DMS53 treated with DMSO at 0.1 percent for 48 hours (cell line): ENCODE measurements around the gene IQUB.
"Not testable (repeated sequence)": the region's sequence is repeated elsewhere in the genome, so short reads cannot be mapped to it uniquely, and the experiment has no call there.

Experiments used
- DNase-seq: peaks from one replicate; lab custom pipeline; 2025; ENCODE audit not compliant: unreplicated experiment; lab: John Stamatoyannopoulos, UW

The IQUB gene

DNA sequence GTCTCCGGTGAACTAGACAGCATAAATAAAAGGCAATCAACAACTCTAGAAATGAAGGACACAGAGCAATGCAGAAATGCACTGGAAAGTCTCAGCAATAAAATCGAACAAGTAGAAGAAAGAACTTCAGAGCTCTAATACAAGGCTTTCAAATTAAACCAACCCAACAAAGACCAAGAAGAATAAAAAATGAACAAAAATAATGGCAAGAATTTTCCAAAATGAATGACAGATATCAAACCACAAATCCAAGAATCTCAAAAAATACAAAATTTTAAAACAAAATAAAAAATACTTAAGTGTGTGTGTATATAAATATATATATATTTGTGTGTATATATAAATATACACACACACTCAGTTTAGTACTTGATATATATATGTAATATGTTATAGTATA, 110.8 kb downstream of the IQUB start:
- DNase-seq: no peak

DNA sequence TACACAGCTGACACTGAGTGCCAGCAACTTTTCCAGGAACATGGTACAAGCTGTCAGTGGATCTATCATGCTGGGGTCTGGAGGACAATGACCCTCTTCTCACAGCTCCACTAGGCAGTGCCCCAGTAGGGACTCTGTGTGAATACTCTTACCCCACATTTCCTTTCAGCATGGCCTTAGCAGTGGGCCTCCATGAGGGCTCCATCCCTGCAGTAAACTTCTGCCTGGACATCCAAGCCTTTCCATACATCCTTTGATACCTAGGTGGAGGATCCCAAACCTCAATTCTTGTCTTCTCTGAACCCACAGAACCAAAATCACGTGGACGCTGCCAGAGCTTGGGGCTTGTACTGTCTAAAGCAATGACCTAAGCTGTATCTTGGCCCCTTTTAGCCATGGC, 116.8 kb downstream of the IQUB start:
- no peak for DNase-seq

DNA sequence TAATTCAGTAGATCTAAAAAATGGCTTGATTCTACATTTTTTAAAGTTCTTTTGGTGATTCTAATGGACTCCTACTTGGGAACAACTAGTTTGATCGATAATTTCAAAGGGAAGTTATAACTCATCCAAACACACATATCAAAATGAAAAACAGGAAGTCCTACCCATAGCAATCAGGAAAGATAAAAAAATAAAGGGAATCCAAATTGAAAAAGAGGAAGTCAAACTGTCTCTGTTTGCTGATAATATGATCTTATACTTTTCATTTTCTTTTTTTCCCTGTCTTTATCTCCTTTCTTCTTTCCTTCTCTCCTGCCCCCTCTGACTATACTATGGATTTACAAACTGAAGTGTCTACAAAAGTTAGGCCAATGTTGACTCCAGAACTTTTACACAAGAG, 118.8 kb downstream of the IQUB start:
- DNase-seq: no peak

DNA sequence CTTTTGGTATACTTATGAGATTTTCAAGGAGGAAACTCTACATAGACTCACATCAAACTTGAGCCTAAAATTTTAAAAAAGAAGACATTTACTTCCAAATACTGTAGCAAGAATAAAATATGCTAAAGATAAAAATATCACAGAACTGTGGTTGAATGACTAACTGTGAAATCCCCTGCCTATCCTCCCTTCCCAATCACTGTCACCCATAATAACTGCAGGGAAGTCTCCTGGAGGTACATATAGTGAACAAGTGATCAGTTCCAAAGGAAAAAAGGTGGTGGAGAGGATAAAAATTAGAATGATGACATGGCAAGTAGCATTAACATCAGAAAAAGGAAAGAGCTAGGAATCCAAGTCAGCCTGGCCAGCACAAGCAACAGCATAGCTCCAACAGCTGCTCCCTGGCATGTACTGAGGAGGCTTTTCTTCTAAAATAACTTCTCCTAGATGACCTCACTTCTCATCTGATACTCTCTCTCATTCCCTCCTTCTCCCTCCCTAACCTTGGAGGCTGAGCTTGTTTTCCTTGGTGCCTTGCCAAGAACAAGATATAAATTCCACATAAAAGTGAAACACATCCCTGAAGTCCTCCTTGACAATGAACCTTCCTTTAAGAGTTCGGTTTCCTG, 124.0 kb downstream of the IQUB start:
- no peak for DNase-seq

DNA sequence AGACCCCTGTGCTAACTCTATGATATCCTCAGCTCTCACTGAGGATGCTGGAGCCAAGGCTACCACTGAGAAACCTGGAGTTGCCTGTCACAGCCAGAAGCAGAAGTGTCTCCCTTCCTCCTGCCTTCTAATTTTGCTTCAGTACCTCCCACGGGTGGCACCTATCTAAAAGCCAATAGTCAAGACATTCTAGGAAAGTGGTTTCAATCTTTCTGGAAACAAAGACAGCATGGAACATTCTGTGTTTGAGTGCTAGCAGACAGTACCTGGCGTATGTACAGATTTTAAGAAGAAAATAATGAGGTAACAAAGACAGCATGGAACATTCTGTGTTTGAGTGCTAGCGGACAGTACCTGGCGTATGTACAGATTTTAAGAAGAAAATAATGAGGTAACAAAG, 126.4 kb downstream of the IQUB start:
- not testable (repeated sequence) for DNase-seq
